ENCODE measurements around the gene IP6K2. TPM values are rescaled to one million over a fixed set of nuclear protein-coding genes. Genes with fewer than 3 reads are reported as not detected.

Gene IP6K2
- total RNA-seq, 4 donors from 2014 or later: 45.6 to 91.7 (median 78.0) TPM

DNA sequence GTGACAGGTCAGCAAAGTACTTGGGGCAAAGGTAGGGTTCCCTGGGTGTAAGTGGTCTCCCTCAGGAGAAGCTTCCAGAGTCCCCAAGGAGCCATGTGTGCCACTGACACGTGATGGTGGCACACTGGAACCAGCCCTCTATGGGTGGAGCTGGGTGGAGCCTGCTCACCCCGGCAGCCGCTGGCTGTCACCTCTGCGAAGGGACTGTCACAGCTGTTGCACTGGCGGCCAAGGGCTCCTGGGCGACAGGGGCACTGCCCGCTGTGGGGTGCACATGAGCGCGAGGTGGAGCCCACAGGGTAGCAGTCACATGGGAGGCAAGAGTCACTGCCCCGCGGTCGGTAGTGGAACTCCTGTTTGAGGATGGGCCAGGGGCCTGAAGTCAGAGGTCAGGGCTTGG lies 66.3 kb downstream of the IP6K2 start:
- TF ChIP-seq POLR2A (IDR thresholded peaks at IDR 0.05): no peak
- TF ChIP-seq, protein P1, sequence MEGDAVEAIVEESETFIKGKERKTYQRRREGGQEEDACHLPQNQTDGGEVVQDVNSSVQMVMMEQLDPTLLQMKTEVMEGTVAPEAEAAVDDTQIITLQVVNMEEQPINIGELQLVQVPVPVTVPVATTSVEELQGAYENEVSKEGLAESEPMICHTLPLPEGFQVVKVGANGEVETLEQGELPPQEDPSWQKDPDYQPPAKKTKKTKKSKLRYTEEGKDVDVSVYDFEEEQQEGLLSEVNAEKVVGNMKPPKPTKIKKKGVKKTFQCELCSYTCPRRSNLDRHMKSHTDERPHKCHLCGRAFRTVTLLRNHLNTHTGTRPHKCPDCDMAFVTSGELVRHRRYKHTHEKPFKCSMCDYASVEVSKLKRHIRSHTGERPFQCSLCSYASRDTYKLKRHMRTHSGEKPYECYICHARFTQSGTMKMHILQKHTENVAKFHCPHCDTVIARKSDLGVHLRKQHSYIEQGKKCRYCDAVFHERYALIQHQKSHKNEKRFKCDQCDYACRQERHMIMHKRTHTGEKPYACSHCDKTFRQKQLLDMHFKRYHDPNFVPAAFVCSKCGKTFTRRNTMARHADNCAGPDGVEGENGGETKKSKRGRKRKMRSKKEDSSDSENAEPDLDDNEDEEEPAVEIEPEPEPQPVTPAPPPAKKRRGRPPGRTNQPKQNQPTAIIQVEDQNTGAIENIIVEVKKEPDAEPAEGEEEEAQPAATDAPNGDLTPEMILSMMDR (IDR thresholded peaks at IDR 0.05): no peak
- intact Hi-C loops (cut with DNase I; ENCODE audit: low total_unique reads): no loop called here
- Histone ChIP-seq H3K4me1 (no peaks in the 10 kb centered on the region), H3K36me3 (no peaks in the 10 kb centered on the region), H3K27me3 (no peaks in the 10 kb centered on the region), H3K9me3 (no peaks in the 10 kb centered on the region), H3K4me3 (no peak overlapping the region), H3K27ac (no peak overlapping the region)
- no peak for DNase-seq

DNA sequence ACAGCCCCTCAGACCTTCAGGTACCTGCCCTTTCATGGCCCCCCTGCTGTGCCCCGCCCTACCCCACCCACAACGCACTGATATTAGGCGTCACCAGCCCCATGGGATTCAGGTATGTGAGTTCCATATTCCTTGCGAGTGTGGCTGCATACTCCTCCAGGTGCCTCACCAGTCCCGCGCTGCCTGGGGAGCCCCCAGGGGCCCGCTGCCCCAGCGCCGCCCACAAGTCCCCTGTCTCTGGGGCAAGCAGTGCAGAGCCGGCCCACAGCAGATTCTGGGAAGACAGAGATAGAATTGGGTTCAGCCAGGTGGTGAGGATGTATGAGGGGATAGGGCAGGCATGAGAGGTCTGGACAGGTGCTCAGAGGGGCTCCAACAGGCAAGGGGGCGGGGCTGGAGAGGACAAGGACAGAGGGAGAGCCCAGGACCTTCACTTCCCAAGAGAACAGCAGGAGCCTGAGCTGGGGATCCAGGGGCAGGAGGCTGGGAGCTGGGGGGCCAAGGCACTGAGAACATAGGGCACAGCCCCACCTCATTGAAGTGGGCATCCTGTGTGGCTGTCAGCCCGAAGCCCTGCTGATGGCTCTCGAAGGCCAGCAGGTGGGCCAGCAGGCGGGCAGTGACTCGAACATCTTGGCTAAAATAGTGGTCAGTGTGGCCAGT lies 68.7 kb downstream of the IP6K2 start:
- intact Hi-C loops (cut with DNase I; ENCODE audit: low total_unique reads): no loop called here
- no peak for TF ChIP-seq POLR2A (IDR thresholded peaks at IDR 0.05)
- TF ChIP-seq, protein P1 (IDR thresholded peaks at IDR 0.05): no peak
- no peaks in the 10 kb centered on the region for H3K36me3 ChIP-seq
- no peaks in the 10 kb centered on the region for H3K27me3 ChIP-seq
- H3K4me3 ChIP-seq: no peak overlapping the region
- H3K27ac ChIP-seq: no peak overlapping the region
- no peaks in the 10 kb centered on the region for H3K9me3 ChIP-seq
- no peaks in the 10 kb centered on the region for H3K4me1 ChIP-seq
- DNase-seq: no peak

DNA sequence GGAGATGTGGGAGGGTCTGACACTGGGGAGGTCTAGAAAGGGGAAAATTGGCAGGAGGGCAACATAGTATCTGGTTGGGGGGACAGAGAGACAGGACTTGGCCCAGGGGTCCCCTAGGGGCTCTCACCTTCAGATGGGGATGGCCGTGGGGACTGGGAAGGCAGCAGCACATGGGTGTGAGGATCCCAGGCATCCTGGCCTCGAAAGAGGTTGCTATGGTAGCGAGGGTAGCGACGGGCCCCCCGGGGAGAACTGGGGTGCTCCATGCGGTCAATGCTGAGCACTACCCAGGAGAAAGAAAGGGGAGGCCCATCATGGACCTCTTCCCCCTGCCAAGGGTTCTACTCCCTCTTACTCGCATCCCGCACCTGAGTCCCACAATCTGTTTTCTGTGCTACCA lies 69.3 kb downstream of the IP6K2 start:
- Histone ChIP-seq H3K36me3 (no peaks in the 10 kb centered on the region), H3K27ac (no peak overlapping the region), H3K27me3 (no peaks in the 10 kb centered on the region), H3K4me1 (no peaks in the 10 kb centered on the region), H3K4me3 (no peak overlapping the region), H3K9me3 (no peaks in the 10 kb centered on the region)
- no peak for TF ChIP-seq POLR2A (IDR thresholded peaks at IDR 0.05)
- TF ChIP-seq, protein P1 (IDR thresholded peaks at IDR 0.05): no peak
- intact Hi-C loops (cut with DNase I; ENCODE audit: low total_unique reads): no loop called here
- DNase-seq: no peak

DNA sequence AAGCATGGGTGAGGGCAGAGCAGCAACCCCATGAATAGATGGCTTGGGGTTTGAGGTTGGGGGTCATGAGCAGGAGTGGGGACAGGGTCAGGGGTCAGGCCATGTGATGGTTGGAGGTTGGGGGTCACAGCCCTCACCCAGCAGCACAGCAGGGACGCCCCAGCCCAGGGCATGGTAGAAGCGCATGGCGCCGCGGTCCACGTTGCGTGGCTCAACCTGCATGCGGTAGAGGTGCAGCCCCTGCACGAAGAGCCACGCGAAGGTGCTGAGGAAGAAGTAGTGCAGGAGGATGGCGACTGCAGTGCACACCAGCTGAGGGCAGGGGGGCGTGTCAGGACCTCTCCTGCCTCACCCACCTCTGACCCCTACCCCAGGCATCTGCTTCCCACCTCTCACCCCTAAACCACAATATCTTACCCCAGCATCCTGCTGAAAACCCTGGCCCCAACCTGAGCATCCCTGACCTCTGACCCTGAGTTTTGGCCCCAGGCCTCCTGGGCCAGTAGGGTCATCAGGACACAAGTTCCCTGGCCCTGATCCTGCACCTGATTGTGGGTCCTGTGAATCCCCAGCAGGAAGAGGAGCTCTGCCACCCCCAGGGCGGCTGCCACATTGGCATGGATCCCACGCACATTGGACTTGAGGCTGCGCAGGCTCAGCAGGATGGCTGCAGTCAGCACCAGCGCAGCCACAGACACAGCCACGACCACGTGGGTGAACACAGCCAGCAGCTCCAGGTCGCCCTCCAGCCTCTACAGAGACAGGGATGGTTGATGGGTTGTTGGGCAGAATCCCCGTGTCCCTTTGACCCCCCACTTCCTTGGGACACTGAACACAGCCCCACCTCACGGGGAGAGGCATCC lies 71.9 kb downstream of the IP6K2 start:
- Histone ChIP-seq H3K27ac (no peak overlapping the region), H3K4me1 (no peaks in the 10 kb centered on the region), H3K27me3 (no peaks in the 10 kb centered on the region), H3K36me3 (no peaks in the 10 kb centered on the region), H3K4me3 (no peak overlapping the region), H3K9me3 (no peaks in the 10 kb centered on the region)
- TF ChIP-seq POLR2A (IDR thresholded peaks at IDR 0.05): no peak
- TF ChIP-seq, protein P1 (IDR thresholded peaks at IDR 0.05): no peak
- intact Hi-C loops (cut with DNase I; ENCODE audit: low total_unique reads): no loop called here
- DNase-seq: no peak

DNA sequence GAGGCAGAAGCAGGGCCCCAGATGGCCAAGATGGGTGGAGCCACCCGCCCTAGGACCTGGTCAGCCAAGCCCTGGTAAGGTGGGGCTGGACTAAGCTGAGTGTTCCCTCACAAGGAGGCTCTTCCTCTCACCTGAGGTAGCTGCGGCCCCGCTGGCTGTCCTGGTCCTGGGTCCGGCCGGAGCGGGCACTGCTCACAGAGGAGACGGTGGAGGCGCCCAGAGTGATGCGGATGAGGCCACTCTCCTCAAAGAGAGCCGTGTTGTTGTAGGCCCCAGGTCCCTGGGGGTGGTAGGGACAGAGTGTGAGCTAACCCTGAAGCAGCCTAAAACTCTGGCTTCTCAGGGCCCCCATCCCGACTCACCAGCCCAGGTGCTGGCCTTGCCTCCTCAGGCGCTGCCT lies 74.4 kb downstream of the IP6K2 start:
- no peak overlapping the region for H3K4me3 ChIP-seq
- TF ChIP-seq, protein P1 (IDR thresholded peaks at IDR 0.05): no peak
- TF ChIP-seq POLR2A (IDR thresholded peaks at IDR 0.05): no peak
- DNase-seq: no peak
- H3K9me3 ChIP-seq: no peaks in the 10 kb centered on the region
- intact Hi-C loops (cut with DNase I; ENCODE audit: low total_unique reads): no loop called here
- H3K36me3 ChIP-seq: no peaks in the 10 kb centered on the region
- H3K27ac ChIP-seq: no peak overlapping the region
- H3K4me1 ChIP-seq: no peaks in the 10 kb centered on the region
- no peaks in the 10 kb centered on the region for H3K27me3 ChIP-seq
